DMS 273 (cell line): ENCODE measurements around the gene BNIPL.

Source experiments
- DNase-seq: peaks from one replicate; lab custom pipeline; 2025; ENCODE audit not compliant: unreplicated experiment; lab: John Stamatoyannopoulos, UW

The BNIPL gene, protein sequence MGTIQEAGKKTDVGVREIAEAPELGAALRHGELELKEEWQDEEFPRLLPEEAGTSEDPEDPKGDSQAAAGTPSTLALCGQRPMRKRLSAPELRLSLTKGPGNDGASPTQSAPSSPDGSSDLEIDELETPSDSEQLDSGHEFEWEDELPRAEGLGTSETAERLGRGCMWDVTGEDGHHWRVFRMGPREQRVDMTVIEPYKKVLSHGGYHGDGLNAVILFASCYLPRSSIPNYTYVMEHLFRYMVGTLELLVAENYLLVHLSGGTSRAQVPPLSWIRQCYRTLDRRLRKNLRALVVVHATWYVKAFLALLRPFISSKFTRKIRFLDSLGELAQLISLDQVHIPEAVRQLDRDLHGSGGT

DNA sequence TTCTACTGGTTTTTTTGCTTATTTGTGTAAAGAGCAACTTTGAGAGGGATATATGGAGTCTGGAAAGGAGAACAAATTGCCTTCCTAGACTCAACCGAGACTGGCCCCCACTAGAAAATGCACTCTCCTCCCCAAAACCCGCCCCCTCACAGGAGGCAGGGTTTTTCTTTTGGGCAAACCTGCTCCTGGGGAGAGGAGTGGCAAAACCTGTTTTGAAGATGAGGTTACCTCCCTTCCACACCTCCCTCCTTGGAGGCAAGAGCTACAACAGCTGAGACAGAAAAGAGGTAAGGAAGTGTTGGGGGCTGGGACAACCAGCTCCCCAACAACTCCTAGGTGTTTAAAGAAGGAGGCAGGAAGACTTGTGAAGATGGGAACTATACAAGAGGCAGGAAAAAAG is at the start of gene BNIPL:
BNIPL (plus strand) TSS at position 231 of the 400 bp plus-strand sequence; CDS start at position 371, 140 bp downstream.
- no peak for DNase-seq

DNA sequence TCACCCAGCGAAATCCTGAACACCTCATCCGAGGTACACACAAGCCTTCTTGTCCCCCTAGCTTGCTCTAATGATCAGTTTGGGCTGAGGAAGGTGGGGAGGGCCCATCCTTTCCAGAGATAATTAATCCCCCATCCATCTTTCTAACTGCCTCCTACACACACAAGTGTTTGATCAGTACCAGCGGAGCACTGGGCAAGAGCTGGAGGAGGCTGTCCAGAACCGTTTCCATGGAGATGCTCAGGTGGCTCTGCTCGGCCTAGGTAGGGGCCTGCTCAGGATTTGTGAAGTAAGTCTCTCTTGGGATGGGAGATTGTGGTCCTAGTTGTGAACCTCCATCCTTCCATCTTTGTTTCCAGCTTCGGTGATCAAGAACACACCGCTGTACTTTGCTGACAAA is 48.5 kb upstream of the BNIPL start:
- DNase-seq, result no peak

DNA sequence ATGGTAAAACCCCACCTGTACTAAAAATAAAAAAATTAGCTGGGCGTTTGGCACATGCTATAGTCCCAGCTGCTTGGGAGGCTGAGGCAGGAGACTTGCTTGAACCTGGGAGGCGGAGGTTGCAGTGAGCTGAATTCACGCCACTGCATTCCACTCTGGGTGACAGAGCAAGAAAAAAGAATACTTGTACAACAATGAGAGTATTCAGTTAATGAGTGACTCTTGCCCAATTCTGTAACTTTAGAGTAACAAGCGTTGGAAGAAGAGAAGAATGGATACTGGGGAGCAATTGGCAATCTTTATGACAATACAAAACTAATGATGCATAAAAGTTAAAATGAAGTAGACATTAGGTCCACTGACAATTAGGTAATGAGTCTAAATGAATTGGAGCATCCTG is 43.8 kb upstream of the BNIPL start:
- DNase-seq, result no peak

DNA sequence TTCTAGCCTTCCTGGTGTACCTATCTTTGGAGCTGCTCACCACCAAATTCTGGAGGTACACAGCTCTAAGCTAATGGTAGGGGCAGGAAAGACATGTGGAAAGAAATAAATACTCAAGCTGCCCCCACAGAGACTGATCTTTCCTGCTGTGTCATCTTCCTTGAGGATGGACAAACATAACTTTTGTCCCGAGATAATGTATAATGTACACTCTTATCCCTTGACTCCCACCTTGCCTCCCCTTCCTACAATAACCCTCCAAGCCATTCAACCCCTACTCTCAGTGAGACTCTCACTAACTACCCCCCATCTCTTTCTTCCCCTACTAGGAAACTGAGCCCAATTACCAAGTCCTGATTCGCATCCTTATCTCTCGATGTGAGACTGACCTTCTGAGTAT is 42.1 kb upstream of the BNIPL start:
- DNase-seq, result no peak

DNA sequence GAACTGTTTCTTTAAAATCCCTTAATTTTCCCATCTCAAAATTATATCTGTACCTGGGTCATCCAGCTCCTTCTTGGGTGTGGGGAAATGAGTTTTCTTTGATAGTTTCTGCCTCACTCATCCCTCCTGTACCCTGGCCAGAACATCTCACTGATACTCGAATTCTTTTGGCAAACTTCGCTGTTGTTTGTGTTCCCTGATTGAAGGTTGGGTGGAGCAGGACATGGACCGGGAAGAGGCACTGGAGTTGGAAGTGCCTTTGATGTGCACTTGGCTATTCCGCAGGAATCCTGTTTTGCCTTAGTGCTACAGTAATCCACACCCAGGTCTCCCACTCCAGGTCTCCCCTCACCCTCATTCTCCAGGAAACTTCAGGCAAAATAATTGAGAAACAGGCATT is 40.9 kb upstream of the BNIPL start:
- no peak for DNase-seq

DNA sequence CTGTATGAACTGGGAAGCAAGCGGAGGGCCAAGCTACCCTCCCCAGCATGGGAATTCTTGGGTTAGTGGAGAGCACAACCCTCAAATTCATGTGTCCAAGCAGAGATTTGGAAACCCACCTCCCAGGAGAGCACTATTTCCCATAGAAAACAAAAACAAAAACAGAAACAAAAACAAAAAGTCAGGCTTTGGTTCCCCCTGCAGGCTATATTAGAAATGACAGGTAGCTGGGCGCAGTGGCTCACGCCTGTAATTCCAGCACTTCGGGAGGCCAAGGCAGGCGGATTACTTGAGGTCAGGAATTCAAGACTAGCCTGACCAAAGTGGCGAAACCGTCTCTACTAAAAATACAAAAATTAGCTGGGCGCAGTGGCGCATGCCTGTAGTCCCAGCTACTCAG is 40.5 kb upstream of the BNIPL start:
- peak; percentile 97 for DNase-seq

DNA sequence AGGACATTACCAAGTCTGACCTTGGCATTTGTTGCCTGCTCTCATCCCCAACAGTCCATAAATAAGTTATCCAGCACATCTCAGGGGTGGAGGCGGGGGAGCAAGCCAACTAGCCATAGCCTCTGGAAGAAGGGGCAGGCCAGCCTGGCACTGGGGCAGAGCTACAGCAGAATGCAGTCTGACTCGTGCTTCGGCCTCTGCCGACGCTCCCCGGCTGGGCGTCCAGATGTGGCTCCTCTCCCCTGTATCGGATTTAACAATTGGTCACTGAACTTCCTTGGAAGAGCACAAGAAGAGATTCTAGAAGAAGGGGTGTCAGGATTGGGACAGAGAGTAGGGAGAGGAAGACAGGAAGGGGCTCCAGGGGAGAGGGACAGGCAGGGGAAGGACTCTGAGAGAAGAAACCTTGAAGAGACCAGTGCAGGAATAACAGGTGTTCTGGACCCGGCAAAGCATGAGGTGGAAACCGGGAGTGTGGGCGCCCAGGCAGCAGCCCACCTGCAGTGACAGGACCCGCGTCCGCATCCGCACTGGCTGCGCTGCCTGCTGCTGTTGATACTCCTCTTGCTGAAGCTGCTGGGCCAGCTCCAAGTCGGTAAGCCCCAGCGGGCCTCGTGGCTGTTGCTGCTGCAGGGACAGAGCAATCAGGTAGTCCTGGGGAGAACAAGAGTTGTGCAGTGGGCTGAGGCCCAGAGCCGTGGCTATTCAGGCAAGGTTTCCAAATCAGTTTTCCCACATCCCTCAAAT is 39.1 kb upstream of the BNIPL start:
- no peak for DNase-seq

DNA sequence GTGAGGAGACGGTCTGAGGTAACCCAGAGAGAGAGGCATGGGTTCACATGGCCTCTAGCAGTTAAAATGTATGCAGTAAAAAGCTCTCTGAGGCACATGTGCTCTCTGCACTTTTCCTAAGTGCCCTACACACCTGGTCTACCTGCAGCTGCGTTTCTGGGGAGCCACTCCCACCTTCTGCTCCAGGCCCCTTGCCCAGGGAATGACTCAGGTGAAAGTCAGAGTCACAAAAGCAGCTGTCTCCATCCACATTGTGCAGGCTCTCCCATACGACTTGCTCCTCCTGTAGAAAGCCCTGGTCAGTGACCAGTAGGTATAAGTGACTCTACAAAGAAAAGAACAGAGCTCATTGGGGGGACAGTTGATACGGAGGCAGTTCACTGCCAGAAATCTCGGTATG is 38.4 kb upstream of the BNIPL start:
- no peak for DNase-seq

DNA sequence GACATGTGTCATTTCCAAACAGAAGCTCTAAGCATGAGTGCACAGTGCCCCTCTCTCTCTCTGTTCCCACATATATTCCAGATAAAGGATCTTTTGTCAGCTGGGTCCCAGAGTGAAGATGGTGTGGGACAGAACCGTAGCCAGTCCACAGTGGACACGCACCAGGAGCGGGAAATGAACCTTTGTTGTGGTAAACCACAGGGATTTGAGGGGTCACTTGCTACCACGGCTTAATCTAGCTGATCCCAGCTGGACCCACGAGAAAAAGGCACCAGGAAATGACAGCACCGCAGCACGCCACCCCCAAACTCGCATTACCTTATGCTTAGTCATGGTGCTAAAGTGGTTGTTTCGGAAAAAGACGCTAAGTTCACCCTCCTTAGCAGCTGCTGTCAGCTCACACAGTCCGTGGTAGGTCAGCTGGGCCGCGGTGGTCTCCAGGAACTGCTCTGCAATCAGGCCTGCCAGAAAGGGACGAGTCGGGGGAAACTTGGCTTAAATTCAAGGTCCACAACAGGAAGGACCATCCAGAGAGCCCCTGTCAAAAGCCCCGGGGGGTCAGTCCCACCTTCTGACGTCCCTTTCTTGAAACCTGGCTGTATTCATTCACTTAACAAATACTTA is 37.2 kb upstream of the BNIPL start:
- DNase-seq, result no peak

DNA sequence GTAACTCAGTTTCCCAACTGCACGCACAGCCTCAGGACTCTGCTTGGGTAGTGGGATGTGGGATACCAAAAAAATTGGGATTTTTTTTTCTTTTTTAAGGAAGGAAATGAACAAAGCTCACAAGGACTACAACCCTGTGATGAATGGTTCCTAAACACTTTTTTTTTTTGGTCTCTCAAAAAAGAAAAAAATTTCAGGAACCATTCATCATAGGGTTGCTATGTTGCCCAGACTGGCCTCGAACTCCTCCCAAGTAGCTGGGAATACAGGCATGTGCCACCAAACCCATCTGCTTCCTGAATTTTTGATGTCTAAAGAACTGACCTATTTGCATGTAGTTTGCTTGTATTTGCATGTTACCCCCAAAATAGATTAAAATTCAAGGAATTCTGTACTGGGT is 36.5 kb upstream of the BNIPL start:
- no peak for DNase-seq

DNA sequence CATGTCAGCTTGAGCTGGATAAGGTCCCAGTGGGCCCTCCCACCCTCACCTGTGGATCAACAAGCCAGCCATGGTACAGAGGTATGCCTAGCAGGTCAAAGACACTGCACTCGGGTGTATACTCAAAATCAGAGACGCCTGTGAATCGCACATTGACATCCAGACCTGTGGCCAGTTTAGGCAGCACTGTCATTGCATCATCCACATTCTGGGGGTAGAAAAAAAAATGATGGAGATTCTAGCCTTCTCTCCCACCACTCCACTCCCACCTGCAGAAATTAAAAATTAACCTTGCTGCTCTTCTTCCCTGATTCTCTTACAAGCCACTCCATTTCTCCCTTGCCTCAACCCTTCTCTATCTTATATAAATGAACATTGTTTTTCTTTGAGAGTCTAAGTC is 36.0 kb upstream of the BNIPL start:
- DNase-seq, result no peak

DNA sequence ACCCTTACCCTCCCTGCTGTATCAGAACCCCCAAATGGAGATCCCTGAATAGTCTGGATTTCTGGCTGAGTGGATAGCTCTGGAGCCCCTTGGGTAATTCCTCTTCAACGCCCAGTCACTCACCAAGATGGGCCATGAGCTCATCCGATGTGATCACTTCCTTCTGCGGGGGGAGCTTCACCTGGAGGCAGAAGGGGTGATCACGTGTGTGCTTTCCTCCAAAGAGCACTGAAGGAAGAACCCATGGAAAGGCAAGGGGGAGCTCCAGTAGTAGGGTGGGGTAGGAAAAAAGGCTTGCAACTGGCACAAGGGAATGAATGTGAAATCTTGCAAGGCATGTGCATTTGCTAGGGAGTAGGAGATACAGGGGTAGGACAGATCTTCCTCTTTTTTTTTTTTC is 34.8 kb upstream of the BNIPL start:
- DNase-seq, result no peak

DNA sequence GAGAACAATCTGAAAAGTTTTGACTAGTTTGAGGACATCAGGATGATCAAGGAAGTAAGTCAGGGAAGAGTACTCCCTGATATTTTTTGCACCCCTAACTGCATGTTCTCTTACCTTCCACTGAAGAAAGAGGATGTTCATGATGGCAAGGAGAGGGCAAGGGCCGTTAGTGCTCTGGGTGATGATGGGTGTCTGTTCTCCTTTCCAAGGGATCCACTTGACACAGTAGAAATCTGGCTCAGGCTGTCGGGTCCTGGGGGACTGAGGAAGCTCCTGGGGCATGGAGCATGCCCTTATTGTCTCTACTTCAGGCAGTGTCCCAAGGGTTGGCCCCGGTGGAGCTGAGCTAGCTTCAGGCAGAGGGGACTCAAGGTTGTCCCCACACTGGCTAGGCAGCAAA is 34.3 kb upstream of the BNIPL start:
- DNase-seq, result no peak

DNA sequence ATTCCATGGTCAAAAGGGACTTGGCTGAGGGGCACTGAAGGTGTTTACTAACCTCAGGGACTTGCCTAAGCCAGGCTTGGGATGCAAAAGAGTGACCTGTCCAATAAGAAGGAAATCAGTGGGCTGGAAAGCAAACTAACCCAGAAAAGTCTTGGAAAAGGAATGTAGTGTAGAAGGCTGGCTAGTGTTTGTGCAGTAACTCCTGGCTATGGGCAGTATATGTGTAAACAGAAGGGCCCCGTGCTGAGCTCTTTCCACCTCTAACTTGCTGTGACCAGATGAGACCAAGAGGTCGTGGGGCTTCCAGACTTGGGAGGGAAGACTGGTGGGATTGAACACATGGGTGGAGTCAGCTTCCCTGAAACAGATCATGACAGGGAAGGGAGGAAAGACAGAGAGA is 33.8 kb upstream of the BNIPL start:
- no peak for DNase-seq

DNA sequence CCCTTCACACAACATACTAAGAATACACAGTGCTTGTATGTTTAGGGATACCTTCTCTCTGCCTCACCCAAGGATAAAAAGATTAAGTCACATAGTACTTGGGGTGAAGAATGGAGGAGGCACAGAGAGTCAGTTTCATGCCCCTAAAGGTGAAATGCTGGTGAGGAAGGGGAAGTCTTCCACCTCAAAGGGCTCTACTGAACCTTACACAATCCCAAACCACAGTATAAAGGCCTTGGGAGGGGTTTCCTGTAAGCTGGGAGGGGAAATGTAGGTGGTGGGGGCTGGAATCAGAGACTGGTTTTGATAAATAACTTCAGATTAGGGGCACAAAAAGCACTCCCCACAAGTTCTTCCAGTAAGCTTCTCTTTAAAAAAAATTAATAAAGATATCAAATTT is 33.2 kb upstream of the BNIPL start:
- no peak for DNase-seq

DNA sequence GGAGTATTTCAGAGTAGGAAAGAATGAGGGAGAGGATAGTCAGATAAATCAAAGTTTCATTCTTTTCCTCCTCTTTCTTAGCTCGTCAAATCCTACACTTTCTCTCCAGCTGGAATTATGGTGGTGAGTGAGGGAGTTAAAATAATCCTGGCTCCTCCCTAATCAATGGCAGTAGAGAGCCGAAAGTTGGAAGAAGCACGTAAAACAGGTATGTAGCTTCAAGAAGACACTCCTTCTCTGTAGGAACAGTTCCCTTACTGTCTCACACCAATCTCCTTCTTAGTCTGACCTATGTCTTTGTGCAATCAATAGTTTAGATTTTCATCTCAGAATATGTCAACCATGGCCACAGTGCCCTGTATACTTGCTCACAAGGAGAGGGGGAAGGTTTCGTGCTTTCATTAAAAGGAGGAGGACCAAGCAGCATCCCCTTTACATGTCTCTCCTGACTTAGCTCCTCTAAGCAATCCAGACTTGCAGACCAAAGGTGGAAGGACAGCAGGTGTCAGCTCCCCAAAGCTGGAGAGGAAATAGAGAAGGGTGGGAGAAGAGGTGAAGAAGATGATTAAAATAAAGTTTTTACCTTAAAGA is 30.6 kb upstream of the BNIPL start:
- peak; percentile 97 for DNase-seq

DNA sequence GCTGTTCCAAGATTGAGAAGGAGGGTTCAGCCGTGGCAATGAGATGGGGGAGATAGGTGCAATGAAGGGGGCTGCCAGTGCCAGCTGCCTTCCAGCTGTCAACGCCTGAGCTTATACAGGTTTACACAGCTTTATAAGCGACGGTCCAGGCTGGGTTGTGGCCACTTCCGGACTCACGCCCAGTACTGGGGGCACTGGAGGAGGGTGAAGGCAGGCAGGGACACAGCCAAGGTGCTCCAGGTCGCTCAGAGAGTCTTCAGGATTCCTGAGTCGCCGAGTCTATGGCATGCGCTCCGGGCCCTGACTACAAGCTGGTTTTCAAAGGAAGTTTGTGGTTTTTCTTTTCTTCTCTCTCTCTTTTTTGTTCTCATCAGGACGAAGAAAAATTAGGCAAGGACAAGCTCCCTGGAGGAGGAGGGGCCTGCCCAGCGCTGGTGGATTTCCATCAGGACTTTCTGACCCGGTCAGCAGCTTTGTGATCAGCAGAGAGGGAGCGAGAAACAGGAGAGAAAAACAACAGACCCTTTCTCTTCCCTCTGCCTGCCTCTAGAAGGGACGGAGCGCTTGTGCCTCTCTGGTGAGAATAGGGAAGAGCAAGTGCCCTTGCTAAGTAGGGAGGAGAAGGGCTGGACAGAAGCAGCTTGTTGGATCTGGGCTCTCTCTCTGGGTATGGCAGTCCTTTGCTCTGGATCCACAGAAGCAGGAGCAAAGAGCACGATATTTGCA is 29.9 kb upstream of the BNIPL start, which contains the start of gene MINDY1:
MINDY1 (minus strand) TSS at position 576 of the 726 bp plus-strand sequence. CDS start 4,285 bp downstream, outside the sequence.
- DNase-seq, result peak; percentile 100

DNA sequence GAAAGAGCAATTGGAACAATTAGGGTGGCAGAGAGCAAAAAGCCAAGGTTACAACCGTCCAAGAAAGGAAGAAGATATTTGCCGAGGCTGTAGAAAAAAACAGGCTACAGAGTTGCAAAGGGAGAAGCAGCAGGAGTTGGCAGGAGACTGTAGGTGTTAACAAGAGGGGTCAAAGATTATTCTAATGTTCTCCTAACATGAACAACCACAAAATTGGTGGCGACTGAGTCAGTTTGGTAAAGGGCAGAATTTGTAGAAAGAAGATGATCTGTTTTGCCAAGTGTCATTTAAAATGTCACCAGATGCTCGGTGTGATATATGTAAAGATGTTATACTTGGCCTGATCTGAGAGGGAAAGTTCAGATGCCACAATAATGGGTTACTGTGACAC is 28.5 kb upstream of the BNIPL start:
- peak; percentile 98 for DNase-seq

DNA sequence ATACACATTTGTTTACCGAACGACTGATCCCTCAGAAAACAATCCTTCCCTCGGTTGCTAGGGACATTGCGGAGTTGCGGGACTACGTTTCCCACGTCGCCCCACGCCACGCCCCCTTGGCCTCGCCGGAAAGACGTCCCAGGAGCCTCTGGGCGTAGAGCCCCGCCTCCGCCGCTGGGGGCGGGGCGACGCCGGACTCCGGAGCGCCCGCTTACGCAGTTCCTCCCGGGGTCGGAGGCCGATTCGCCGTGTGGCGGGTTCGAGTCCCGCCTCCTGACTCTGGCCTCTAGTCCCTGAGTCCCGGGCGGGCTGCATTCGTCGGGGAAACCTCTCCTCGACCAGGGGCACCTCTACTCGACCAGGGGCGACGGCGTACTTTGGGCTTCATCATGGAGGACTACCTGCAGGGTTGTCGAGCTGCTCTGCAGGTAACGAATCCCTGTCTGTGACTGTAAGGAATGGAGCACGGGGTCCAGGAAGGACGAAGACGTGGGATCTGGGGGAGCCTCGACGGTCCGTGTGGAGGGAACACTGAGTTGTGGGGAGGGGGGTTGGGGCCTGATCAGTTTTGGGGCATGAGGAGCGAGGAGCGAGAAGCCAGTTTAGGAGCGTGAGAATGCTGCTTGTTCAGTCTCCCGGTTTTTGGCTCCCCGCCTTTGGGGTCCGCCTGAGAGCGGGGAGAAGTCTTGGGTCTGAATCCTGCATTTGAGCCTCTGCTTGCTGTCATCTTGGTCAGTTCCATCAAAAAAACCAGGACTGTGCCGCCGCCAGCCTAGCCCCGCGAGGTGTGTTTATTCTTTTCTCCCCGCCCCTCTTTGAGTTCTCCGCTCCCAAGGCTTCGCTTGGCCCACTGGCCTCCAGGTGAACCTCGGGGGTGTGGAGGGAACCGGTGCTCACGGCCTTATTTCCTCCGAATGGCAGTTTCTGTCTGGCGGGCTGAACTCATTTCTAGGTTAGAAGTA is 27.9 kb upstream of the BNIPL start, which contains the start of gene PRUNE1:
PRUNE1 (plus strand) TSS at position 206 of the 962 bp plus-strand sequence; CDS start at position 390, 184 bp downstream.
- DNase-seq, result peak; percentile 100

DNA sequence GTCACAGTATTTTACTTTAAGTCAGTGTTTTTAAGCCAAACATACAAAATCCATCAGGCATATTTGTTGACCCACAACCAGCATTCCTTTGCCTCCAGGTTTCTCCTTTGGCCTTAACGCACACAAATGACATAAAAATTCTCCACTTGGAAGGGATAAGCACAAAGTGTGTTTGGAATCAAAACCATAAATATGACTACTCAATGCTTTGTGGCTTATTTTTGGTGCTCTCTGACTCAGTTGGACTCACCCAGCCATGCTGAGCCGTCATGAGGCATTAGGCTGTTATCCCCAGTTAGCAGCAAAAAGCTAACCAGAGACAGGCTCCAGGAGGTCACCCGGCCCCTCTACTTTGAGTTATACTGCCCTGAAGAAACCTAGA is 27.2 kb upstream of the BNIPL start:
- DNase-seq, result no peak
